Camera-type eye (tissue), 1 donor: ENCODE results near the gene SERPINF2. TPM values are rescaled to one million over a fixed set of nuclear protein-coding genes. Genes with fewer than 3 reads are reported as not detected.

Source experiments
- total RNA-seq: library from RNA; depleted of rRNA; stranded (reverse); fragments of >200 nt; gene quantifications from one replicate; pipeline ENCODE4 v1.2.3, GENCODE V29; 2014

SERPINF2 gene
- total RNA-seq: 1.6 TPM

GRCh38 chr17:1742371-1743087 lies at the start of gene SERPINF2:
Gene SERPINF2, plus strand, starts transcription at chr17:1742871. Its CDS starts 2,125 bp downstream, at chr17:1744996.

GRCh38 chr17:1709971-1710806 lies 32.5 kb upstream of the SERPINF2 start, which contains the start of gene TLCD2:
Gene TLCD2, minus strand, starts transcription at chr17:1710377. Its CDS starts 135 bp downstream, at chr17:1710242.

GRCh38 chr17:1724351-1724868 lies 18.3 kb upstream of the SERPINF2 start, which contains the start of gene WDR81:
Gene WDR81, plus strand, starts transcription at chr17:1724704. Its CDS starts 256 bp downstream, at chr17:1724960.

Other genes with a start within 250 kb of the SERPINF2 start
- 74.9 TPM for gene INPP5K, start 226.3 kb upstream of the SERPINF2 start, total RNA-seq
- 47.5 TPM for gene PITPNA, start 180.1 kb upstream of the SERPINF2 start, total RNA-seq
- gene SLC43A2, start 114.0 kb upstream of the SERPINF2 start, total RNA-seq: 21.1 TPM
- gene SCARF1, start 97.1 kb upstream of the SERPINF2 start, total RNA-seq: 11.1 TPM
- 12.0 TPM for gene RILP, start 93.0 kb upstream of the SERPINF2 start, total RNA-seq
- gene PRPF8, start 58.0 kb upstream of the SERPINF2 start, total RNA-seq: 239 TPM
- gene TLCD2, start 32.5 kb upstream of the SERPINF2 start, total RNA-seq: 4.1 TPM
- gene WDR81, start 18.2 kb upstream of the SERPINF2 start, total RNA-seq: 23.7 TPM
- 916 TPM for gene SERPINF1, start 19.2 kb downstream of the SERPINF2 start, total RNA-seq
- gene SMYD4, start 87.0 kb downstream of the SERPINF2 start, total RNA-seq: 16.1 TPM
- gene RPA1, start 87.1 kb downstream of the SERPINF2 start, total RNA-seq: 48.8 TPM